Spleen (tissue), 11 donors: ENCODE results near the gene GRM5. TPM values are rescaled to one million over a fixed set of nuclear protein-coding genes. Genes with fewer than 3 reads are reported as not detected.

Experiments used
- DNase-seq: peaks from one replicate; pipeline ENCODE4 v3.0.0-alpha.2; 2020
- H3K27ac ChIP-seq, 8 donors: fragments of 200-600 bp; sonication (generic) in 7 of 8; 1 replicate in 4 of 8; 2 replicates in 4 of 8; pipeline versions ENCODE4 v1.5.0 to v1.8.0; 2016 to 2021; ENCODE audit warnings: inconsistent platforms in 4 of 8, mild to moderate bottlenecking in 4 of 8, moderate library complexity in 1 of 8
- H3K27me3 ChIP-seq, 7 donors: fragments of 200-600 bp; sonication (generic) in 6 of 7; replicated peaks in 1 of 7; 1 replicate in 4 of 7; 2 replicates in 3 of 7; pipeline versions ENCODE4 v1.5.0 to v1.8.0; 2016 to 2021; ENCODE audit warnings: inconsistent platforms in 3 of 7, mild to moderate bottlenecking in 1 of 7
- H3K36me3 ChIP-seq, 6 donors: fragments of 200-600 bp; sonication (generic) in 5 of 6; 1 replicate in 4 of 6; 2 replicates in 2 of 6; pipeline versions ENCODE4 v1.5.0 to v1.8.0; 2016 to 2021; ENCODE audit warnings: inconsistent platforms in 2 of 6
- H3K4me1 ChIP-seq, 6 donors: fragments of 200-600 bp; sonication (generic) in 5 of 6; 1 replicate in 3 of 6; 2 replicates in 3 of 6; pipeline versions ENCODE4 v1.5.0 to v1.8.0; 2016 to 2021; ENCODE audit warnings: inconsistent platforms in 3 of 6
- H3K4me3 ChIP-seq, 8 donors: fragments of 200-600 bp; sonication (generic) in 7 of 8; 1 replicate in 4 of 8; 2 replicates in 4 of 8; pipeline versions ENCODE4 v1.5.0 to v1.8.0; 2016 to 2021; ENCODE audit warnings: inconsistent platforms in 4 of 8, mild to moderate bottlenecking in 4 of 8, moderate library complexity in 2 of 8
- H3K9me3 ChIP-seq, 8 donors: fragments of 200-600 bp; sonication (generic) in 7 of 8; 1 replicate in 4 of 8; 2 replicates in 4 of 8; pipeline versions ENCODE4 v1.5.0 to v1.8.0; 2016 to 2021; ENCODE audit warnings: inconsistent platforms in 4 of 8
- POLR2A ChIP-seq, 3 donors: fragments of 450-650 bp; IDR thresholded peaks; one replicate each; pipeline ENCODE4 v1.5.1; 2017; ENCODE audit warnings: antibody characterized with exemption in 3 of 3, mild to moderate bottlenecking in 1 of 3
- POLR2AphosphoS5 ChIP-seq, 3 donors: sonication (generic); formaldehyde crosslinking; IDR thresholded peaks; one replicate each; pipeline ENCODE4 v1.5.1; 2017; ENCODE audit warnings: antibody characterized with exemption in 3 of 3
- WGBS, 5 donors: extraction: QIAGEN DNeasy Blood & Tissue Kit in 3 of 5; methylation state at CpG; one replicate each; pipeline versions ENCODE4 v1.1.5 to v1.1.7; 2013 to 2018; 5-methylcytosine and 5-hydroxymethylcytosine counted together
- intact Hi-C: fragments of 100-400 bp; cut with DNase I; formaldehyde crosslinking; loops from one replicate; pipeline ENCODE4 v1.15.0; 2023; ENCODE audit warnings: low total_unique reads
- polyA plus RNA-seq, 3 donors: library from polyadenylated mRNA; stranded (reverse); fragments of 200-250 nt; gene quantifications; one replicate each; pipeline ENCODE4 v1.2.1, GENCODE V29; 2013
- total RNA-seq, 7 donors: library from RNA; depleted of rRNA in 3 of 7; stranded (reverse); fragments of >200 nt in 3 of 7; fragmentation: NEBNext Ultra II Directional in 4 of 7; extraction: Animal tissue kit (Norgen Biotek cat#: 25700) in 4 of 7; gene quantifications; one replicate each; pipeline versions ENCODE4 v1.1.0 to v1.2.1, GENCODE V29; 2016 to 2021
- TF ChIP-seq, protein P1 (sequence below), 11 experiments: fragments of 200-600 bp in 7 of 11; fragments of 450-650 bp in 4 of 11; sonication (generic) in 4 of 11; IDR thresholded peaks in 8 of 11; conservative IDR thresholded peaks in 3 of 11; 1 replicate in 7 of 11; 2 replicates in 4 of 11; pipeline versions ENCODE4 v1.4.0 to v1.8.0; 2016 to 2021; ENCODE audit warnings: antibody characterized with exemption in 11 of 11, inconsistent platforms in 4 of 11, mild to moderate bottlenecking in 1 of 11
- donor health status: healthy with polysubstance abuse.
- donor health status: DM: no; HTN: no; CAD: no; lungs with moderate emphysema.
- donor health status: DM: no; HTN: no; CAD: no.
- donor health status: Bipolar disorder and iron deficiency.
- donor health status: healthy.
- donor health status: DM: no; HTN: no; CAD: no.
- donor health status: DM: yes; HTN: yes; CAD: no.

GRM5 gene
- total and polyA plus RNA-seq, 10 donors = under 0.01 TPM; not detected in 9

- no peaks in the 10 kb centered on the region for H3K4me1 ChIP-seq
- H3K27me3 ChIP-seq = no peaks in the 10 kb centered on the region
- no peak for DNase-seq
- no peak overlapping the region for H3K4me3 ChIP-seq
- no peaks in the 10 kb centered on the region for H3K36me3 ChIP-seq
- intact Hi-C loops = no loop called here
- TF ChIP-seq, protein P1, sequence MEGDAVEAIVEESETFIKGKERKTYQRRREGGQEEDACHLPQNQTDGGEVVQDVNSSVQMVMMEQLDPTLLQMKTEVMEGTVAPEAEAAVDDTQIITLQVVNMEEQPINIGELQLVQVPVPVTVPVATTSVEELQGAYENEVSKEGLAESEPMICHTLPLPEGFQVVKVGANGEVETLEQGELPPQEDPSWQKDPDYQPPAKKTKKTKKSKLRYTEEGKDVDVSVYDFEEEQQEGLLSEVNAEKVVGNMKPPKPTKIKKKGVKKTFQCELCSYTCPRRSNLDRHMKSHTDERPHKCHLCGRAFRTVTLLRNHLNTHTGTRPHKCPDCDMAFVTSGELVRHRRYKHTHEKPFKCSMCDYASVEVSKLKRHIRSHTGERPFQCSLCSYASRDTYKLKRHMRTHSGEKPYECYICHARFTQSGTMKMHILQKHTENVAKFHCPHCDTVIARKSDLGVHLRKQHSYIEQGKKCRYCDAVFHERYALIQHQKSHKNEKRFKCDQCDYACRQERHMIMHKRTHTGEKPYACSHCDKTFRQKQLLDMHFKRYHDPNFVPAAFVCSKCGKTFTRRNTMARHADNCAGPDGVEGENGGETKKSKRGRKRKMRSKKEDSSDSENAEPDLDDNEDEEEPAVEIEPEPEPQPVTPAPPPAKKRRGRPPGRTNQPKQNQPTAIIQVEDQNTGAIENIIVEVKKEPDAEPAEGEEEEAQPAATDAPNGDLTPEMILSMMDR (IDR thresholded peaks at IDR 0.05 in 8 of 11, conservative IDR thresholded peaks at IDR 0.05 in 3 of 11) = no peak
- TF ChIP-seq POLR2A (IDR thresholded peaks at IDR 0.05) (no peak), POLR2AphosphoS5 (IDR thresholded peaks at IDR 0.05) (no peak)
- no peaks in the 10 kb centered on the region for H3K9me3 ChIP-seq
- no peak overlapping the region for H3K27ac ChIP-seq
Observed at GRCh38 chr11:88619656-88620385, 446.0 kb downstream of the GRM5 start.

- intact Hi-C loops = no loop called here
- 52 to 92% (median 77%) methylated on average over 1 of the region's 1 CpG for WGBS, 5 donors
Observed at GRCh38 chr11:88619071-88619425, 446.7 kb downstream of the GRM5 start.

GRCh38 chr11:88618327-88619070 lies 447.3 kb downstream of the GRM5 start:
- TF ChIP-seq POLR2A (IDR thresholded peaks at IDR 0.05) (no peak), POLR2AphosphoS5 (IDR thresholded peaks at IDR 0.05) (no peak)
- TF ChIP-seq, protein P1 (IDR thresholded peaks at IDR 0.05 in 8 of 11, conservative IDR thresholded peaks at IDR 0.05 in 3 of 11) = no peak
- H3K4me3 ChIP-seq = no peak overlapping the region
- no peak for DNase-seq
- H3K36me3 ChIP-seq = no peaks in the 10 kb centered on the region
- H3K4me1 ChIP-seq = no peaks in the 10 kb centered on the region
- no peak overlapping the region for H3K27ac ChIP-seq
- no peaks in the 10 kb centered on the region for H3K27me3 ChIP-seq
- intact Hi-C loops = no loop called here
- WGBS, 5 donors = 45 to 55% (median 47%) methylated on average over 5 of the region's 5 CpGs
- no peaks in the 10 kb centered on the region for H3K9me3 ChIP-seq

More at GRCh38 chr11:88619071-88619425, 446.7 kb downstream of the GRM5 start:
- Histone ChIP-seq H3K36me3 (no peaks in the 10 kb centered on the region), H3K9me3 (no peaks in the 10 kb centered on the region), H3K4me1 (no peaks in the 10 kb centered on the region), H3K27me3 (no peaks in the 10 kb centered on the region), H3K4me3 (no peak overlapping the region), H3K27ac (no peak overlapping the region)
- DNase-seq = no peak
- TF ChIP-seq POLR2AphosphoS5 (IDR thresholded peaks at IDR 0.05) = no peak

DNA sequence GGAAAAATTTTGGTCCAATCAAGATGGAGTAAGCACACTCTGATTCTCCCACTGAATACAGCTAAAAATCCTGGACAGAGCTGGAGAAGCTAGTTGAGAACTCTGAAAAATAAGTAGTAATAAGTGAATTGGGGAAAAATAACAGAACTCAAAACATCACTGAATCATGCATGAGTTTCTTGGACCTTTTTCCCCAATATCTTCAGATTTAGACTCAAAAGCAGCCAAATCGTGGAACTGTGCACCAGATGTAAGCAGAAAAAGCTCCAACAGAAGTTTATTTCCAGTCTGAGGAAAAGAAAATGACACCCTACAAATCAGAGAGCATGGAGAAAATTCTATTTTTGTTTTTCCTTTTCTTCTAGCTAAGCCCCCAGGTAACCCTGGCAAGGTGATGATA lies 448.6 kb downstream of the GRM5 start:
- TF ChIP-seq POLR2AphosphoS5 (IDR thresholded peaks at IDR 0.05) = no peak
- TF ChIP-seq, protein P1 (IDR thresholded peaks at IDR 0.05 in 8 of 11, conservative IDR thresholded peaks at IDR 0.05 in 3 of 11) = no peak
- TF ChIP-seq POLR2A (IDR thresholded peaks at IDR 0.05) = no peak

More for the DNA sequence above, 448.6 kb downstream of the GRM5 start:
- Histone ChIP-seq H3K4me3 (no peak overlapping the region), H3K4me1 (no peaks in the 10 kb centered on the region), H3K27ac (no peak overlapping the region), H3K27me3 (no peaks in the 10 kb centered on the region), H3K36me3 (no peaks in the 10 kb centered on the region), H3K9me3 (no peaks in the 10 kb centered on the region)
- WGBS, 5 donors = 59 to 74% (median 68%) methylated on average over 1 of the region's 1 CpG
- no peak for DNase-seq
- intact Hi-C loops = no loop called here
